Measurements from ENCODE around the gene TRIM65. TPM values are rescaled to one million over a fixed set of nuclear protein-coding genes. Genes with fewer than 3 reads are reported as not detected.

The TRIM65 gene
- total RNA-seq, 1 donor from 2014 or later: 24.3 TPM

GRCh38 chr17:75900691-75901533 lies 4.2 kb upstream of the TRIM65 start:
- peaks cover 4% of the 10 kb centered on the region for H3K9me3 Mint-ChIP-seq (ENCODE audit: unreplicated experiment)
- H3K36me3 Mint-ChIP-seq (ENCODE audit: unreplicated experiment): no peaks in the 10 kb centered on the region
- no peak overlapping the region for H3K4me3 Mint-ChIP-seq (ENCODE audit: unreplicated experiment)
- peaks cover 6% of the 10 kb centered on the region for H3K27me3 Mint-ChIP-seq (ENCODE audit: unreplicated experiment)
- no peak for TF ChIP-seq CTCF (IDR thresholded peaks at IDR 0.05; ENCODE audit: partially characterized antibody, unreplicated experiment)
- no peak for DNase-seq
- peaks cover 8% of the 10 kb centered on the region for H3K4me1 Mint-ChIP-seq (ENCODE audit: low read depth, unreplicated experiment)
- no peak overlapping the region for H3K27ac Mint-ChIP-seq (ENCODE audit: unreplicated experiment)

DNA sequence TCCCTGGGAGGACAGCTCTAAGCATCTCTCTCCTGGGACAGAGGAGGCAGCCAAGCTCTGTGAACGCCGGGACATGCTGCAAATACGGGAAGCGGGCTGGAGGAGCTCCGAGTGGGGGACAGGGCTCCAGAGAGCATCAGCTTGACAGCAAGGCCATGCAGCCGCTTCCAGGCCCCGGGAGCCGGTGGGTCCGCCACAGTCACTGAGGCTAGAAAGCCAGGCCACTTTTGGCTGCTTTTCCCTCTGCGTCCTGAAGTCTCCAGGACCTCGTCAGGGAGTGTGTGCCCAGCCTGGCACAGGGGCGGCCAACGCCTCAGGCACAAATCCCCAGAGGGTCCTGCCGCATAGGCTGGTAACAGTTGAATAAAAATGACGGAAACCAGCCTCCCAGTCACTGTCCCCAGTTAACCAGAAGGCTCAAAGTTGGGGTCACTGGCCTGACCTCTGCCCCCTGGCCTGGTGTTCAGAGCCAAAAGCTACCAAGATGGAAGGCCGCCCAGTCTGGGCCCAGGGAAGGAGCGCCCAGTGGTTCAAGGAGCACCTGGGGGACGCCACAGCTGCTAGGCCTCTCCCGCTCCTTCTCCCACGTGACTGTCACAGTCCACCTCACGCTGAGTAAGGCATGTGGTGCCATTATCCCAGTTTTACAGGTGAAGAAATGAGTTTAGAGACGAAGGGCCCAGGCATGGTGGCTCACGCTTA lies 3.2 kb upstream of the TRIM65 start:
- H3K27me3 Mint-ChIP-seq (ENCODE audit: unreplicated experiment): peaks cover 11% of the 10 kb centered on the region
- TF ChIP-seq CTCF (IDR thresholded peaks at IDR 0.05; ENCODE audit: partially characterized antibody, unreplicated experiment): no peak
- peaks cover 15% of the 10 kb centered on the region for H3K4me1 Mint-ChIP-seq (ENCODE audit: low read depth, unreplicated experiment)

GRCh38 chr17:75899353-75899752 lies 2.6 kb upstream of the TRIM65 start:
- Mint-ChIP-seq H3K9me3 (ENCODE audit: unreplicated experiment) (peaks cover 13% of the 10 kb centered on the region), H3K27ac (ENCODE audit: unreplicated experiment) (no peak overlapping the region), H3K36me3 (ENCODE audit: unreplicated experiment) (no peaks in the 10 kb centered on the region), H3K4me3 (ENCODE audit: unreplicated experiment) (no peak overlapping the region), H3K27me3 (ENCODE audit: unreplicated experiment) (peaks cover 11% of the 10 kb centered on the region), H3K4me1 (ENCODE audit: low read depth, unreplicated experiment) (peaks cover 16% of the 10 kb centered on the region)
- no peak for TF ChIP-seq CTCF (IDR thresholded peaks at IDR 0.05; ENCODE audit: partially characterized antibody, unreplicated experiment)
- no peak for DNase-seq

More for the DNA sequence above, 3.2 kb upstream of the TRIM65 start:
- Mint-ChIP-seq H3K27ac (ENCODE audit: unreplicated experiment) (no peak overlapping the region), H3K4me3 (ENCODE audit: unreplicated experiment) (no peak overlapping the region), H3K9me3 (ENCODE audit: unreplicated experiment) (peaks cover 12% of the 10 kb centered on the region), H3K36me3 (ENCODE audit: unreplicated experiment) (no peaks in the 10 kb centered on the region)
- DNase-seq: no peak

- H3K4me1 Mint-ChIP-seq (ENCODE audit: low read depth, unreplicated experiment): peaks cover 21% of the 10 kb centered on the region
- no peak overlapping the region for H3K4me3 Mint-ChIP-seq (ENCODE audit: unreplicated experiment)
- no peak for TF ChIP-seq CTCF (IDR thresholded peaks at IDR 0.05; ENCODE audit: partially characterized antibody, unreplicated experiment)
- peaks cover 17% of the 10 kb centered on the region for H3K9me3 Mint-ChIP-seq (ENCODE audit: unreplicated experiment)
- H3K36me3 Mint-ChIP-seq (ENCODE audit: unreplicated experiment): peaks cover 2% of the 10 kb centered on the region
- peaks cover 15% of the 10 kb centered on the region for H3K27me3 Mint-ChIP-seq (ENCODE audit: unreplicated experiment)
- no peak for DNase-seq
- H3K27ac Mint-ChIP-seq (ENCODE audit: unreplicated experiment): no peak overlapping the region
These were observed 2.0 kb upstream of the TRIM65 start for GRCh38 chr17:75898791-75899190.

DNA sequence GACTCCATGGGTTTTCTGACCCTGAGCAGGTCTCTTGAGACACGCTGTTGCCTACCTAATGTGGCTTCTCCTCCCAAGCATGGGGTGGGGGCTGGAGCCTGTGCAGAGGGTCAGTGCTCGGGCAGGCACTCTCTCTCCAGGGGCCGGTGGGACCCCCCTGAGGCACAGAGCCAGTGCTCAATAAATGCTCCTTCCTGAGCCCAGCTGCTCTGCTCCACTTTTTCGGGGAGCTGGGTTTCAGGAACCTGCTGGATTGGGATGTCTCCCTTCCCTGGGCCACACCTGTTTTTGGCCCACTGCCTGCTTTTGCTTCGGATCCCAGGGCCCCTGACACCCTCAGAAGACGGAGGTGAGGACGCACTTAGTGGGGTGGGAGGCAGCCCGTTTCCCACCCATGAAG lies 1.3 kb upstream of the TRIM65 start:
- TF ChIP-seq CTCF (IDR thresholded peaks at IDR 0.05; ENCODE audit: partially characterized antibody, unreplicated experiment): no peak
- Mint-ChIP-seq H3K36me3 (ENCODE audit: unreplicated experiment) (peaks cover 4% of the 10 kb centered on the region), H3K27me3 (ENCODE audit: unreplicated experiment) (peaks cover 17% of the 10 kb centered on the region), H3K27ac (ENCODE audit: unreplicated experiment) (peak overlapping the region; percentile 60), H3K4me3 (ENCODE audit: unreplicated experiment) (peak overlapping the region; percentile 86), H3K9me3 (ENCODE audit: unreplicated experiment) (peaks cover 17% of the 10 kb centered on the region), H3K4me1 (ENCODE audit: low read depth, unreplicated experiment) (peaks cover 22% of the 10 kb centered on the region)
- no peak for DNase-seq

Data from glutamatergic neuron (in vitro differentiated cells).